GM12865 (cell line): ENCODE results near the gene MDP1.
"Not testable (repeated sequence)": the region's sequence is repeated elsewhere in the genome, so short reads cannot be mapped to it uniquely, and the experiment has no call there.

Experiments used
- DNase-seq: peaks from one replicate; pipeline ENCODE4 v3.0.0; 2010; ENCODE audit warnings: low read depth
- H3K4me3 ChIP-seq: 2 replicates; pipeline ENCODE4 v1.5.1; 2011; ENCODE audit warnings: mild to moderate bottlenecking, low read depth, low read length, control low read depth
- CTCF ChIP-seq: IDR thresholded peaks from 2 replicates; pipeline ENCODE4 v1.5.1; 2011; ENCODE audit warnings: low read length, control low read depth, low read depth, inconsistent platforms; ENCODE audit not compliant: insufficient read depth; ENCODE audit errors: missing control alignments

The MDP1 gene

GRCh38 chr14:24250354-24250753 is 34.5 kb upstream of the MDP1 start:
- no peak overlapping the region for H3K4me3 ChIP-seq
- DNase-seq, result no peak
- no peak for TF ChIP-seq CTCF

- H3K4me3 ChIP-seq, result no peak overlapping the region
- DNase-seq, result no peak
Observed at GRCh38 chr14:24249230-24250021, 33.6 kb upstream of the MDP1 start.

GRCh38 chr14:24247422-24247821 is 31.6 kb upstream of the MDP1 start:
- no peak overlapping the region for H3K4me3 ChIP-seq
- DNase-seq, result no peak
- TF ChIP-seq CTCF, result no peak

More at GRCh38 chr14:24249230-24250021, 33.6 kb upstream of the MDP1 start:
- no peak for TF ChIP-seq CTCF

GRCh38 chr14:24246765-24247212 is 30.9 kb upstream of the MDP1 start:
- peak; percentile 80 for DNase-seq
- H3K4me3 ChIP-seq, result no peak overlapping the region
- no peak for TF ChIP-seq CTCF

GRCh38 chr14:24245350-24245749 is 29.5 kb upstream of the MDP1 start:
- not testable (repeated sequence) for DNase-seq, H3K4me3 ChIP-seq

- peak; percentile 46 for DNase-seq
- H3K4me3 ChIP-seq, result peak overlapping the region; percentile 69
- no peak for TF ChIP-seq CTCF
Observed at GRCh38 chr14:24243336-24243836, 27.5 kb upstream of the MDP1 start.

GRCh38 chr14:24241829-24242443 is 26.1 kb upstream of the MDP1 start:
- TF ChIP-seq CTCF, result peak; percentile 38
- peak; percentile 94 for DNase-seq

More at GRCh38 chr14:24241829-24242443, 26.1 kb upstream of the MDP1 start:
- peak overlapping the region; percentile 69 for H3K4me3 ChIP-seq
